ENCODE data around the gene ANKRD62.
"Not testable (repeated sequence)": the region's sequence is repeated elsewhere in the genome, so short reads cannot be mapped to it uniquely, and the experiment has no call there.

ANKRD62 gene

DNA sequence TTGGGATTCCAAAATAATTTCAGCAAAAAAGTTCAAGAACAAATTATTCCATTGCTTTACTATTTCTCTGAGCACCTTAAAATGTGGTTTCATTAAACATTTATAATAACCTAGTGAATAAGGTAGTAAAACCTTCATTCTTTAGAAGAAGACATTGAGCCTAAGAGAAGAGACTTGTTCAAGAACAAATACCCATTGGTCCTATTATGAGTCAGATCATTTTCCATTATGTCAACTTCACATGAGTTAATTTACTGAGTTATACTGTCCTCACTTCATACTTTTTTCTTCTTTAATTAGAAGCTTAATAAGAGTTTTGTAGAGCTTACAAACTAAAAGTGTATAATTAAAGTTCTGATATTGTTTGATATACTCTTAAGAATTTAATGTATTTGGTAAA, 5.5 kb downstream of the ANKRD62 start:
- DNase-seq (ENCODE audit: low read depth): no peak

- DNase-seq (ENCODE audit: low read depth): no peak
Measured at GRCh38 chr18:12101266-12101665, 7.6 kb downstream of the ANKRD62 start.

DNA sequence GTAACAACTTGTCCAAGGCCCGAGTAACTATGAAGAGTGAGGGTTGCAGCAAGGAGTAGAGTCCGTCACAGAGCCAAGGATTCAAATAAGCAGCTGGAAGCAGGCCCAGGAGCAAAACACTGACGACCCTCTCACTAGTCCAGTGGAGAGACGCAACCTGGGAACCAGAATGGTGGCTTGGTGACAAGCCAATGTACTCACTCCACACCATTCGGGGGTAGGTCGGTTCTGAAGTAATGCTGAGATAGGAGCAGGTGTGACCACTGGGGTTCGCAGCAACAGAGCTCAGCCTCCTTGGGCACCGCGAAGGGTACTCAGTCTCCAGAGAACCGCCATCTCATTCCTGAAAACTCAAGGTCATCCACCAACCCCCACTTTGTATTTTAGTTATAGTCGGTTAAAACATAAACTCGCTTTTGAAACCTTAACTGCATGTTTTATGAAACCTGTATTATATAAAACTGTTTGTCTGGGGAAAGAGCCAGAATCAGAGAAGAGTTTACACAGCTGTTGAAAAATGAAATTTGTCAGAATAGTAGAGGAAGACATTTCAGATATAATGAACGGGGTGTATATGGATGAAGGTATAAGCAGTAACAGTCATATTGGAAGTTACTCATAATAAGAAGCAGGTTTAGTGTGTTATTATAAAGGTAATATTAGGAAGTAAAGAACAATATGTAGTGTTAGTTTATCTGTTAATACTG, 8.6 kb downstream of the ANKRD62 start:
- DNase-seq (ENCODE audit: low read depth): no peak

GRCh38 chr18:12106471-12106870, 12.8 kb downstream of the ANKRD62 start:
- no peak for DNase-seq (ENCODE audit: low read depth)

GRCh38 chr18:12109836-12110235, 16.2 kb downstream of the ANKRD62 start:
- DNase-seq (ENCODE audit: low read depth): no peak

GRCh38 chr18:12113999-12114646, 20.5 kb downstream of the ANKRD62 start:
- DNase-seq (ENCODE audit: low read depth): no peak

GRCh38 chr18:12119358-12119757, 25.7 kb downstream of the ANKRD62 start:
- no peak for DNase-seq (ENCODE audit: low read depth)

GRCh38 chr18:12121175-12122042, 27.8 kb downstream of the ANKRD62 start:
- no peak for DNase-seq (ENCODE audit: low read depth)

- not testable (repeated sequence) for DNase-seq (ENCODE audit: low read depth)
Measured at GRCh38 chr18:12122043-12122389, 28.4 kb downstream of the ANKRD62 start.

- DNase-seq (ENCODE audit: low read depth): not testable (repeated sequence)
Measured at GRCh38 chr18:12127647-12128046, 34.0 kb downstream of the ANKRD62 start.

GRCh38 chr18:12138831-12139230, 45.2 kb downstream of the ANKRD62 start:
- DNase-seq (ENCODE audit: low read depth): not testable (repeated sequence)

GRCh38 chr18:12140866-12141265, 47.2 kb downstream of the ANKRD62 start:
- DNase-seq (ENCODE audit: low read depth): not testable (repeated sequence)

DNA sequence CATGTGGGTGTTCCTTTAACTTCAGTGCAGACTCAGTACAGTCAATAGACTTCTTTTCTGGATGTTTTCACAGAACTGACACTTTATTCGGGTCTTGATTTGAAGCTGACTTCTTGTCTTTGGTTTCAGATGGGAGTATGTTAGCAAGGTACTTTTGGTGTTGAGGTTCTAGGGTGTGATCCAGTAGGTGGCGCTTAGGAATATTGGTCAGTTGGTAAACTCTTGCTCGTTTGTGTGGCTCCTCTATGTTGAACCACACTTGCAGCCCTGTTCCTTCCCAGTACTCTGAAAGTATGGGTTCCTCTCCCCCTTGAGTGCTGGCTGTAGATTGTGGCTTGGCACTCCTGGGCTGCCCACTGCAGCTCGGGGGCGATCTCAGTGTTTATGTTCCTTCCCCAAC, 48.1 kb downstream of the ANKRD62 start:
- not testable (repeated sequence) for DNase-seq (ENCODE audit: low read depth)

GRCh38 chr18:12149431-12149830, 55.8 kb downstream of the ANKRD62 start:
- DNase-seq (ENCODE audit: low read depth): not testable (repeated sequence)

DNA sequence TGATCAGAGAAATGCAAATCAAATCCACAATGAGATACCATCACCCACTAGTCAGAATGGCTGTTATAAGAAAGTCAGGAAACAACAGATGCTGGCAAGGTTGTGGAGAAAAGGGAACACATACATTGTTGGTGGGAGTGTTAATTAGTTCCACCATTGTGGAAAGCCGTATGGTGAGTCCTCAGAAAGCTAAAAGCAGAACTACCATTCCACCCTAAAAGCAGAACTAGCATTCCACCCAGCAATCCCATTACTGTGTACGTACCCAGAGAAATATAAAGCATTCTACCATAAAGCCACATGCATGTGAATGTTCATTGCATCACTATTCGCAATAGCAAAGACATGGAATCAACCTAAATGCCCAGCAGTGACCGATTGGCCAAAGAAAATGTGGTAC, 60.7 kb downstream of the ANKRD62 start:
- no peak for DNase-seq (ENCODE audit: low read depth)

- no peak for DNase-seq (ENCODE audit: low read depth)
Measured at GRCh38 chr18:12155996-12156395, 62.4 kb downstream of the ANKRD62 start.

- DNase-seq (ENCODE audit: low read depth): no peak
Measured at GRCh38 chr18:12159446-12159845, 65.8 kb downstream of the ANKRD62 start.

GRCh38 chr18:12162786-12163185, 69.1 kb downstream of the ANKRD62 start:
- no peak for DNase-seq (ENCODE audit: low read depth)

- no peak for DNase-seq (ENCODE audit: low read depth)
Measured at GRCh38 chr18:12165038-12165768, 71.6 kb downstream of the ANKRD62 start.
